ENCODE data around the gene SORBS2. TPM values are rescaled to one million over a fixed set of nuclear protein-coding genes. Genes with fewer than 3 reads are reported as not detected.

SORBS2 gene
- polyA plus RNA-seq, 2 donors: 22.7 to 33.4 TPM

GRCh38 chr4:185666156-185666555 lies 145.8 kb downstream of the SORBS2 start:
- WGBS, 2 donors: 79 to 85% methylated on average over 6 of the region's 6 CpGs
- Histone ChIP-seq H3K4me3 (ENCODE audit: low read depth in 1 of 2, low read length in 2 of 2) (no peak overlapping the region), H3K27me3 (ENCODE audit: control insufficient read depth in 1 of 2, insufficient read depth in 2 of 2, low read length in 2 of 2) (no peaks in the 10 kb centered on the region)

GRCh38 chr4:185665655-185666054 lies 146.3 kb downstream of the SORBS2 start:
- Histone ChIP-seq H3K36me3 (ENCODE audit: control insufficient read depth in 2 of 2, insufficient read depth in 2 of 2, low read length in 1 of 2) (peaks cover 3% of the 10 kb centered on the region in 2 donors), H3K9me3 (ENCODE audit: control insufficient read depth in 2 of 2, insufficient read depth in 1 of 2, low read depth in 1 of 2, low read length in 1 of 2) (no peaks in the 10 kb centered on the region), H3K4me1 (ENCODE audit: control insufficient read depth in 2 of 2, insufficient read depth in 2 of 2, low read length in 1 of 2) (no peaks in the 10 kb centered on the region), H3K4me3 (ENCODE audit: low read depth in 1 of 2, low read length in 2 of 2) (no peak overlapping the region), H3K27me3 (ENCODE audit: control insufficient read depth in 1 of 2, insufficient read depth in 2 of 2, low read length in 2 of 2) (no peaks in the 10 kb centered on the region), H3K27ac (ENCODE audit: low read depth in 2 of 2, low read length in 1 of 2) (no peak overlapping the region)
- WGBS, 2 donors: 82 to 85% methylated on average over 11 of the region's 11 CpGs

More at GRCh38 chr4:185666156-185666555, 145.8 kb downstream of the SORBS2 start:
- peaks cover 3% of the 10 kb centered on the region in 2 donors for H3K36me3 ChIP-seq (ENCODE audit: control insufficient read depth in 2 of 2, insufficient read depth in 2 of 2, low read length in 1 of 2)
- no peaks in the 10 kb centered on the region for H3K4me1 ChIP-seq (ENCODE audit: control insufficient read depth in 2 of 2, insufficient read depth in 2 of 2, low read length in 1 of 2)
- no peaks in the 10 kb centered on the region for H3K9me3 ChIP-seq (ENCODE audit: control insufficient read depth in 2 of 2, insufficient read depth in 1 of 2, low read depth in 1 of 2, low read length in 1 of 2)
- H3K27ac ChIP-seq (ENCODE audit: low read depth in 2 of 2, low read length in 1 of 2): no peak overlapping the region

- Histone ChIP-seq H3K36me3 (ENCODE audit: control insufficient read depth in 2 of 2, insufficient read depth in 2 of 2, low read length in 1 of 2) (peaks cover 3% of the 10 kb centered on the region in 2 donors), H3K27me3 (ENCODE audit: control insufficient read depth in 1 of 2, insufficient read depth in 2 of 2, low read length in 2 of 2) (no peaks in the 10 kb centered on the region), H3K4me3 (ENCODE audit: low read depth in 1 of 2, low read length in 2 of 2) (no peak overlapping the region), H3K27ac (ENCODE audit: low read depth in 2 of 2, low read length in 1 of 2) (no peak overlapping the region), H3K9me3 (ENCODE audit: control insufficient read depth in 2 of 2, insufficient read depth in 1 of 2, low read depth in 1 of 2, low read length in 1 of 2) (no peaks in the 10 kb centered on the region), H3K4me1 (ENCODE audit: control insufficient read depth in 2 of 2, insufficient read depth in 2 of 2, low read length in 1 of 2) (no peaks in the 10 kb centered on the region)
- 96 to 97% methylated on average over 4 of the region's 4 CpGs for WGBS, 2 donors
Observed at GRCh38 chr4:185664481-185664880, 147.5 kb downstream of the SORBS2 start.

GRCh38 chr4:185662030-185662778 lies 149.8 kb downstream of the SORBS2 start:
- Histone ChIP-seq H3K27me3 (ENCODE audit: control insufficient read depth in 1 of 2, insufficient read depth in 2 of 2, low read length in 2 of 2) (no peaks in the 10 kb centered on the region), H3K9me3 (ENCODE audit: control insufficient read depth in 2 of 2, insufficient read depth in 1 of 2, low read depth in 1 of 2, low read length in 1 of 2) (no peaks in the 10 kb centered on the region), H3K4me3 (ENCODE audit: low read depth in 1 of 2, low read length in 2 of 2) (no peak overlapping the region), H3K36me3 (ENCODE audit: control insufficient read depth in 2 of 2, insufficient read depth in 2 of 2, low read length in 1 of 2) (peaks cover 0 to 3% of the 10 kb centered on the region in 2 donors), H3K4me1 (ENCODE audit: control insufficient read depth in 2 of 2, insufficient read depth in 2 of 2, low read length in 1 of 2) (no peaks in the 10 kb centered on the region), H3K27ac (ENCODE audit: low read depth in 2 of 2, low read length in 1 of 2) (no peak overlapping the region)
- WGBS, 2 donors: 93 to 94% methylated on average over 15 of the region's 15 CpGs

GRCh38 chr4:185660340-185660739 lies 151.7 kb downstream of the SORBS2 start:
- Histone ChIP-seq H3K36me3 (ENCODE audit: control insufficient read depth in 2 of 2, insufficient read depth in 2 of 2, low read length in 1 of 2) (no peaks in the 10 kb centered on the region), H3K4me1 (ENCODE audit: control insufficient read depth in 2 of 2, insufficient read depth in 2 of 2, low read length in 1 of 2) (peaks cover 0 to 3% of the 10 kb centered on the region in 2 donors), H3K27me3 (ENCODE audit: control insufficient read depth in 1 of 2, insufficient read depth in 2 of 2, low read length in 2 of 2) (no peaks in the 10 kb centered on the region), H3K4me3 (ENCODE audit: low read depth in 1 of 2, low read length in 2 of 2) (no peak overlapping the region), H3K9me3 (ENCODE audit: control insufficient read depth in 2 of 2, insufficient read depth in 1 of 2, low read depth in 1 of 2, low read length in 1 of 2) (no peaks in the 10 kb centered on the region), H3K27ac (ENCODE audit: low read depth in 2 of 2, low read length in 1 of 2) (no peak overlapping the region)
- WGBS, 2 donors: 89 to 91% methylated on average over 5 of the region's 5 CpGs

GRCh38 chr4:185657699-185658098 lies 154.3 kb downstream of the SORBS2 start:
- WGBS, 2 donors: 83 to 90% methylated on average over 1 of the region's 1 CpG
- Histone ChIP-seq H3K27ac (ENCODE audit: low read depth in 2 of 2, low read length in 1 of 2) (peak overlapping the region in 1 of 2 donors; percentile 26), H3K27me3 (ENCODE audit: control insufficient read depth in 1 of 2, insufficient read depth in 2 of 2, low read length in 2 of 2) (no peaks in the 10 kb centered on the region), H3K36me3 (ENCODE audit: control insufficient read depth in 2 of 2, insufficient read depth in 2 of 2, low read length in 1 of 2) (no peaks in the 10 kb centered on the region), H3K9me3 (ENCODE audit: control insufficient read depth in 2 of 2, insufficient read depth in 1 of 2, low read depth in 1 of 2, low read length in 1 of 2) (no peaks in the 10 kb centered on the region), H3K4me3 (ENCODE audit: low read depth in 1 of 2, low read length in 2 of 2) (no peak overlapping the region), H3K4me1 (ENCODE audit: control insufficient read depth in 2 of 2, insufficient read depth in 2 of 2, low read length in 1 of 2) (peaks cover 0 to 3% of the 10 kb centered on the region in 2 donors)

GRCh38 chr4:185657183-185657582 lies 154.8 kb downstream of the SORBS2 start:
- H3K27me3 ChIP-seq (ENCODE audit: control insufficient read depth in 1 of 2, insufficient read depth in 2 of 2, low read length in 2 of 2): no peaks in the 10 kb centered on the region
- peak overlapping the region in 1 of 2 donors; percentile 26 for H3K27ac ChIP-seq (ENCODE audit: low read depth in 2 of 2, low read length in 1 of 2)
- WGBS, 2 donors: 80% methylated on average over 14 of the region's 14 CpGs
- peaks cover 0 to 3% of the 10 kb centered on the region in 2 donors for H3K4me1 ChIP-seq (ENCODE audit: control insufficient read depth in 2 of 2, insufficient read depth in 2 of 2, low read length in 1 of 2)
- peak overlapping the region in 1 of 2 donors; percentile 40 for H3K4me3 ChIP-seq (ENCODE audit: low read depth in 1 of 2, low read length in 2 of 2)
- peaks cover 0 to 2% of the 10 kb centered on the region in 2 donors for H3K36me3 ChIP-seq (ENCODE audit: control insufficient read depth in 2 of 2, insufficient read depth in 2 of 2, low read length in 1 of 2)
- H3K9me3 ChIP-seq (ENCODE audit: control insufficient read depth in 2 of 2, insufficient read depth in 1 of 2, low read depth in 1 of 2, low read length in 1 of 2): no peaks in the 10 kb centered on the region

GRCh38 chr4:185656467-185656931 lies 155.5 kb downstream of the SORBS2 start:
- H3K9me3 ChIP-seq (ENCODE audit: control insufficient read depth in 2 of 2, insufficient read depth in 1 of 2, low read depth in 1 of 2, low read length in 1 of 2): no peaks in the 10 kb centered on the region
- H3K4me1 ChIP-seq (ENCODE audit: control insufficient read depth in 2 of 2, insufficient read depth in 2 of 2, low read length in 1 of 2): peaks cover 0 to 3% of the 10 kb centered on the region in 2 donors
- peaks cover 0 to 2% of the 10 kb centered on the region in 2 donors for H3K36me3 ChIP-seq (ENCODE audit: control insufficient read depth in 2 of 2, insufficient read depth in 2 of 2, low read length in 1 of 2)
- no peaks in the 10 kb centered on the region for H3K27me3 ChIP-seq (ENCODE audit: control insufficient read depth in 1 of 2, insufficient read depth in 2 of 2, low read length in 2 of 2)
- H3K4me3 ChIP-seq (ENCODE audit: low read depth in 1 of 2, low read length in 2 of 2): peak overlapping the region; percentile 37 to 40
- 19 to 29% methylated on average over 6 of the region's 6 CpGs for WGBS, 2 donors
- peak overlapping the region; percentile 19 to 67 for H3K27ac ChIP-seq (ENCODE audit: low read depth in 2 of 2, low read length in 1 of 2)

- Histone ChIP-seq H3K27me3 (ENCODE audit: control insufficient read depth in 1 of 2, insufficient read depth in 2 of 2, low read length in 2 of 2) (no peaks in the 10 kb centered on the region), H3K4me1 (ENCODE audit: control insufficient read depth in 2 of 2, insufficient read depth in 2 of 2, low read length in 1 of 2) (peaks cover 0 to 3% of the 10 kb centered on the region in 2 donors), H3K4me3 (ENCODE audit: low read depth in 1 of 2, low read length in 2 of 2) (no peak overlapping the region), H3K9me3 (ENCODE audit: control insufficient read depth in 2 of 2, insufficient read depth in 1 of 2, low read depth in 1 of 2, low read length in 1 of 2) (no peaks in the 10 kb centered on the region), H3K36me3 (ENCODE audit: control insufficient read depth in 2 of 2, insufficient read depth in 2 of 2, low read length in 1 of 2) (peaks cover 0 to 2% of the 10 kb centered on the region in 2 donors), H3K27ac (ENCODE audit: low read depth in 2 of 2, low read length in 1 of 2) (peak overlapping the region in 1 of 2 donors; percentile 2)
- 57 to 60% methylated on average over 4 of the region's 4 CpGs for WGBS, 2 donors
Observed at GRCh38 chr4:185654965-185655554, 156.9 kb downstream of the SORBS2 start.
